ENCODE results near the gene PGAP2.
A peak's percentile ranks its signal among the peaks of the same experiment; 100 is the strongest.

PGAP2 gene

GRCh38 chr11:3834349-3834663 lies 25.9 kb downstream of the PGAP2 start:
- DNase-seq: no peak

- DNase-seq: peak; percentile 87
Observed at GRCh38 chr11:3834664-3835461, 26.5 kb downstream of the PGAP2 start.

GRCh38 chr11:3835751-3836150 lies 27.4 kb downstream of the PGAP2 start:
- DNase-seq: peak; percentile 48

GRCh38 chr11:3836903-3837302 lies 28.5 kb downstream of the PGAP2 start:
- DNase-seq: peak; percentile 77

GRCh38 chr11:3837793-3838192 lies 29.4 kb downstream of the PGAP2 start:
- peak; percentile 95 for DNase-seq

- DNase-seq: peak; percentile 43
Observed at GRCh38 chr11:3838504-3838903, 30.1 kb downstream of the PGAP2 start.

GRCh38 chr11:3840004-3840869 lies 31.9 kb downstream of the PGAP2 start:
- DNase-seq: peak; percentile 26

- peak; percentile 98 for DNase-seq
Observed at GRCh38 chr11:3840870-3841425, 32.6 kb downstream of the PGAP2 start, which contains the start of gene RHOG. TSS of gene RHOG (minus strand) at chr11:3840959. CDS start at chr11:3828138, 12,821 bp downstream.

GRCh38 chr11:3841426-3842350 lies 33.3 kb downstream of the PGAP2 start:
- no peak for DNase-seq

GRCh38 chr11:3843326-3843725 lies 35.0 kb downstream of the PGAP2 start:
- no peak for DNase-seq

- DNase-seq: peak; percentile 54
Observed at GRCh38 chr11:3845246-3845645, 36.9 kb downstream of the PGAP2 start.

- no peak for DNase-seq
Observed at GRCh38 chr11:3845670-3846069, 37.3 kb downstream of the PGAP2 start.

- DNase-seq: peak; percentile 76
Observed at GRCh38 chr11:3849297-3849874, 41.0 kb downstream of the PGAP2 start.

GRCh38 chr11:3853545-3853842 lies 45.1 kb downstream of the PGAP2 start:
- no peak for DNase-seq

GRCh38 chr11:3853899-3854659 lies 45.7 kb downstream of the PGAP2 start:
- DNase-seq: peak; percentile 66

GRCh38 chr11:3854660-3854976 lies 46.3 kb downstream of the PGAP2 start:
- no peak for DNase-seq

- DNase-seq: peak; percentile 98
Observed at GRCh38 chr11:3854977-3855807, 46.8 kb downstream of the PGAP2 start, which contains the start of gene STIM1. TSS of gene STIM1 (plus strand) at chr11:3855664. CDS start at chr11:3856271, 607 bp downstream.

- DNase-seq: peak; percentile 51
Observed at GRCh38 chr11:3855808-3856491, 47.6 kb downstream of the PGAP2 start.

GRCh38 chr11:3856856-3857553 lies 48.6 kb downstream of the PGAP2 start:
- no peak for DNase-seq
